ENCODE measurements around the gene HCFC1. TPM values are rescaled to one million over a fixed set of nuclear protein-coding genes. Genes with fewer than 3 reads are reported as not detected.

Gene HCFC1
- polyA plus RNA-seq, 1 donor: 30.7 TPM

- DNase-seq (ENCODE audit: low read depth): no peak
These were observed 66.0 kb downstream of the HCFC1 start for GRCh38 chrX:153905481-153906095.

- no peak for DNase-seq (ENCODE audit: low read depth)
These were observed 67.3 kb downstream of the HCFC1 start, which contains the start of gene AVPR2 for GRCh38 chrX:153903991-153904957. TSS of gene AVPR2 (plus strand) at chrX:153904673. CDS start at chrX:153905146, 473 bp downstream.

- DNase-seq (ENCODE audit: low read depth): no peak
These were observed 68.2 kb downstream of the HCFC1 start for GRCh38 chrX:153903238-153903980.

DNA sequence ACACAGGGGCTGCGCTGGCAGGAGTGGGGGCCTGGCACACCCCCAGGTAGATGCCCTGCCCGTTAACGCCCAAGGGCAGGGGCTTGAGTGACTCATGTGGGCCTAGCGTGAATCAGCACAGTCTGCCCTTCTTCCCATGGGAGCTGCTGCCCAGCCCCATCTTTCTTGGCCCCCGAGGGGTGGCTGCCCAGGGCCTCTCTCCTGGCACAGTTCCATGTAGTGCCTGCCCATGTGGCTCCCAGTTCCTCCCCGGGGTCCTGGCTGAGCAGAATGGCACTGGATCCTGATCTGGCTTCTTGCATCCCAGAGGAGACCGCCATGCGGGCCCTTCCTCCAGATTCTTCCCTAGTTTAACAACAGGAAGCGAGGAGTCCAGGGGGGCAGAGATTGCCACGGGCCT is 69.2 kb downstream of the HCFC1 start:
- no peak for DNase-seq (ENCODE audit: low read depth)

DNA sequence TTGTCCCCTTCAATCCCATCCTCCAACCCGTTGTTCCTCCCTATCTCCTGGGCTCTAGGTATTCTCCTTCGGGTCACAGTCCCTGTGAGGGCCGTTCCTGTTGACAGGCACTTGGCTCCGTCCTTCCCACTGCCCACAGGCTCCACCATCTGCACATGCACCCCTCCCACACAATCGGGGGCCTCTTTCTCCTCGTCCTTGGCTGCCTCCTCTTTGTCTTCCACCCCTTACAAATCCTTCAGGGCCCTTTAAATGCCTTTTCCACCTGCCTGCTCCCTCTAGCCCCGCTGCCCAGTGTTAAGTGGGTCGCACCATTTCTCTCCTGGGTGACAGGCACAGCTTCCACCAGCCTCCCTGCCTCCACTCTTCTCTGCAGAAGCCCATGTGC is 69.9 kb downstream of the HCFC1 start:
- no peak for DNase-seq (ENCODE audit: low read depth)

- peak; percentile 44 for DNase-seq (ENCODE audit: low read depth)
These were observed 70.5 kb downstream of the HCFC1 start for GRCh38 chrX:153900831-153901752.

GRCh38 chrX:153897899-153898298 is 73.7 kb downstream of the HCFC1 start:
- DNase-seq (ENCODE audit: low read depth): no peak

Other genes with a start within 250 kb of the HCFC1 start
- gene BCAP31, start 247.4 kb downstream of the HCFC1 start, polyA plus RNA-seq (ENCODE audit: insufficient read length): 74.1 TPM
- gene ABCD1, start 247.0 kb downstream of the HCFC1 start, polyA plus RNA-seq (ENCODE audit: insufficient read length): 10.3 TPM
- gene PLXNB3, start 207.6 kb downstream of the HCFC1 start, polyA plus RNA-seq (ENCODE audit: insufficient read length): 2.3 TPM
- 299 TPM for gene SRPK3, start 190.8 kb downstream of the HCFC1 start, polyA plus RNA-seq (ENCODE audit: insufficient read length)
- 49.6 TPM for gene IDH3G, start 177.4 kb downstream of the HCFC1 start, polyA plus RNA-seq (ENCODE audit: insufficient read length)
- gene SSR4, start 177.2 kb downstream of the HCFC1 start, polyA plus RNA-seq (ENCODE audit: insufficient read length): 115 TPM
- 2.4 TPM for gene PDZD4, start 141.3 kb downstream of the HCFC1 start, polyA plus RNA-seq (ENCODE audit: insufficient read length)
- gene L1CAM, start 85.6 kb downstream of the HCFC1 start, polyA plus RNA-seq (ENCODE audit: insufficient read length): 1.9 TPM
- gene AVPR2, start 67.1 kb downstream of the HCFC1 start, polyA plus RNA-seq (ENCODE audit: insufficient read length): 1.1 TPM
- 21.5 TPM for gene ARHGAP4, start 45.6 kb downstream of the HCFC1 start, polyA plus RNA-seq (ENCODE audit: insufficient read length)
- gene NAA10, start 36.8 kb downstream of the HCFC1 start, polyA plus RNA-seq (ENCODE audit: insufficient read length): 75.3 TPM
- gene RENBP, start 27.2 kb downstream of the HCFC1 start, polyA plus RNA-seq (ENCODE audit: insufficient read length): 3.7 TPM
- 2.8 TPM for gene TMEM187, start 936 bp upstream of the HCFC1 start, polyA plus RNA-seq (ENCODE audit: insufficient read length)
- 46.7 TPM for gene IRAK1, start 48.1 kb upstream of the HCFC1 start, polyA plus RNA-seq (ENCODE audit: insufficient read length)
- gene MECP2, start 125.9 kb upstream of the HCFC1 start, polyA plus RNA-seq (ENCODE audit: insufficient read length): 21.2 TPM
- not detected for gene OPN1LW, start 172.4 kb upstream of the HCFC1 start, polyA plus RNA-seq (ENCODE audit: insufficient read length)
- gene OPN1MW, start 210.8 kb upstream of the HCFC1 start, polyA plus RNA-seq (ENCODE audit: insufficient read length): not detected
- gene OPN1MW2, start 247.9 kb upstream of the HCFC1 start, polyA plus RNA-seq (ENCODE audit: insufficient read length): not detected

Measured in forelimb muscle (tissue), 1 donor.